Gastrocnemius medialis (tissue), 4 donors: ENCODE measurements around the gene EPM2A. TPM values are rescaled to one million over a fixed set of nuclear protein-coding genes. Genes with fewer than 3 reads are reported as not detected.
A peak's percentile ranks its signal among the peaks of the same experiment; 100 is the strongest.

Experiments
- ATAC-seq, 2 donors: fragments of 150-250 bp; one replicate each; pipeline ENCODE4 v1.9.1; 2016
- DNase-seq, 2 donors: peaks; one replicate each; pipeline ENCODE4 v3.0.0-alpha.2; 2019
- H3K27ac ChIP-seq, 4 donors: fragments of 200-600 bp; sonication (generic); 1 replicate in 1 of 4; 2 replicates in 3 of 4; pipeline ENCODE4 v1.5.1; 2016 to 2018; ENCODE audit warnings: mild to moderate bottlenecking in 2 of 4, moderate library complexity in 1 of 4
- H3K27me3 ChIP-seq, 3 donors: fragments of 200-600 bp; sonication (generic) in 2 of 3; 1 replicate in 1 of 3; 2 replicates in 2 of 3; pipeline versions ENCODE4 v1.5.1 to v1.6.0; 2016 to 2019; ENCODE audit warnings: mild to moderate bottlenecking in 1 of 3, moderate library complexity in 1 of 3
- H3K36me3 ChIP-seq, 2 donors: fragments of 200-600 bp; sonication (generic) in 1 of 2; one replicate each; pipeline ENCODE4 v1.5.1; 2017 to 2018
- H3K4me1 ChIP-seq, 2 donors: fragments of 200-600 bp; sonication (generic) in 1 of 2; one replicate each; pipeline ENCODE4 v1.5.1; 2016 to 2017; ENCODE audit warnings: mild to moderate bottlenecking in 2 of 2
- H3K4me3 ChIP-seq, 4 donors: fragments of 200-600 bp; sonication (generic) in 3 of 4; 1 replicate in 1 of 4; 2 replicates in 3 of 4; pipeline ENCODE4 v1.5.1; 2016 to 2019; ENCODE audit warnings: mild to moderate bottlenecking in 2 of 4
- H3K9me3 ChIP-seq, 3 donors: fragments of 200-600 bp; sonication (generic) in 2 of 3; 1 replicate in 1 of 3; 2 replicates in 2 of 3; pipeline ENCODE4 v1.5.1; 2016 to 2019
- POLR2A ChIP-seq, 2 donors: fragments of 450-650 bp; IDR thresholded peaks; one replicate each; pipeline ENCODE4 v1.6.1; 2017; ENCODE audit warnings: antibody characterized with exemption in 2 of 2, mild to moderate bottlenecking in 2 of 2, moderate library complexity in 2 of 2
- in situ Hi-C, 4 donors: fragments of 200-750 bp; cut with MboI; loops; one replicate each; pipeline versions ENCODE4 v1.15.0 to v1.8.0; 2017; ENCODE audit warnings: low sequenced_read_pairs in 4 of 4
- intact Hi-C: fragments of 100-400 bp; cut with DNase I; formaldehyde crosslinking; loops from one replicate; pipeline ENCODE4 v1.15.1; 2023; ENCODE audit warnings: low total_unique reads
- total RNA-seq, 4 donors: library from RNA; depleted of rRNA; stranded (reverse); fragments of >200 nt; gene quantifications; one replicate each; pipeline versions ENCODE4 v1.1.0 to v1.2.3, GENCODE V29; 2016
- TF ChIP-seq, protein P1 (sequence below), 5 experiments: fragments of 450-650 bp in 3 of 5; fragments of 200-600 bp in 2 of 5; sonication (generic) in 2 of 5; IDR thresholded peaks in 4 of 5; conservative IDR thresholded peaks in 1 of 5; 1 replicate in 4 of 5; 2 replicates in 1 of 5; pipeline ENCODE4 v1.5.1; 2016 to 2019; ENCODE audit warnings: antibody characterized with exemption in 5 of 5, mild to moderate bottlenecking in 3 of 5, moderate library complexity in 3 of 5

The EPM2A gene
- total RNA-seq, 4 donors from 2014 or later = 51.9 to 100.0 (median 68.2) TPM

DNA sequence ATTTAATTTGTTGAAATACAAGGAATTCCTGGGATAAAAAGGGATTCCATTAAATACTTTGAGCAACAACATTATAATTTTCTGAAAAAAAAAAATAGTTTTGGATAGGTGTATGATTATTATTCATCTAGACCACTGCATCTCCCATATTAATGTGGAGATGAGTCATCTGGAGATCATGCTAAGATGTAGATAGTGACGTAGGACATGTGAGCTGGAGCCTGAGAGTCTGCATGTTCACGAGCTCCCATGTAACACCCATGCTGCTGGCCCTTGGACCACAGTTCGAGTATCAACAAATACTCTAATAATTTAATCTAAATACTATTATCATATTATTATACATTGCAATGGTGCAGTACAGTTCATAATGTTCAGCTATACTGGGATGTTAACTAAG lies 91.6 kb downstream of the EPM2A start:
- in situ Hi-C loops = loop anchor here in 1 of 4 donors (25.0 kb wide), 1 partner anchor 1056 kb away; no protein-coding TSS in a partner anchor

DNA sequence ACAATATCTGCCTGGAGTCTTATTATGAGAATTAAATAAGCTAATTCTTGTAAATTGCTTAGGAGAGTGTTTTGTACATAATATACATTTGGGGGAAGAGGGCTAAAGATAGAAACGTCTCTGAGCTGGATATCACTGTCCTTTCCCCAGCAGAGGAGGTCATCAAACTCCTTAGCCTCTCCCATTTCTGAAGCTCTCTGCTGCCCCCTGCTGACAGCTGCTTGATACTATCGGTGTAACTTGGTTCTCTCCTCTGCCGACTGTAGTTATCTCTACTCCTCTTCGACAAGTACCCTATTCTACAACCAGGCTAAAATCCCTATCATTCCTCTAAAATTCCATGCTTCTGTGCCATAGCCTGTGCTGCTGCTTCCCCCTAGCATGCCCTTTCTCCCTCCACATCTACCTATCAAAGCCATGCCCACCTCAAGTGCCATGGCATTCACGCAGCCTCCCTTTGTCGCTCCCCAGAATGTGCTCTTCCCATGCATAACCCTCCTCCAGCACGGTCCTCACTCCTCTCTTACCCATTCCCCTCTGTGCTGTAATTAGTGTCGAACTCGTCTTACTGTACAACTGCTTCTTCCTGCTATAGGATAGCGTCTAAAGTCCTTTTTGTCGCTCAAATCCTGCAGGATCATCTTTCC lies 101.2 kb downstream of the EPM2A start:
- H3K9me3 ChIP-seq = no peaks in the 10 kb centered on the region
- DNase-seq = peak; percentile 58 to 67
- no peaks in the 10 kb centered on the region for H3K27me3 ChIP-seq
- H3K27ac ChIP-seq = no peak overlapping the region
- intact Hi-C loops (loop anchor here (2.0 kb wide), 1 partner anchor 1049 kb away; no protein-coding TSS in a partner anchor), in situ Hi-C loops (loop anchor here in 1 of 4 donors (25.0 kb wide), 1 partner anchor 1047 kb away; no protein-coding TSS in a partner anchor)
- no peak overlapping the region for H3K4me3 ChIP-seq
- H3K4me1 ChIP-seq = peaks cover 21 to 26% of the 10 kb centered on the region in 2 donors
- no peak for TF ChIP-seq POLR2A (IDR thresholded peaks at IDR 0.05)
- TF ChIP-seq, protein P1, sequence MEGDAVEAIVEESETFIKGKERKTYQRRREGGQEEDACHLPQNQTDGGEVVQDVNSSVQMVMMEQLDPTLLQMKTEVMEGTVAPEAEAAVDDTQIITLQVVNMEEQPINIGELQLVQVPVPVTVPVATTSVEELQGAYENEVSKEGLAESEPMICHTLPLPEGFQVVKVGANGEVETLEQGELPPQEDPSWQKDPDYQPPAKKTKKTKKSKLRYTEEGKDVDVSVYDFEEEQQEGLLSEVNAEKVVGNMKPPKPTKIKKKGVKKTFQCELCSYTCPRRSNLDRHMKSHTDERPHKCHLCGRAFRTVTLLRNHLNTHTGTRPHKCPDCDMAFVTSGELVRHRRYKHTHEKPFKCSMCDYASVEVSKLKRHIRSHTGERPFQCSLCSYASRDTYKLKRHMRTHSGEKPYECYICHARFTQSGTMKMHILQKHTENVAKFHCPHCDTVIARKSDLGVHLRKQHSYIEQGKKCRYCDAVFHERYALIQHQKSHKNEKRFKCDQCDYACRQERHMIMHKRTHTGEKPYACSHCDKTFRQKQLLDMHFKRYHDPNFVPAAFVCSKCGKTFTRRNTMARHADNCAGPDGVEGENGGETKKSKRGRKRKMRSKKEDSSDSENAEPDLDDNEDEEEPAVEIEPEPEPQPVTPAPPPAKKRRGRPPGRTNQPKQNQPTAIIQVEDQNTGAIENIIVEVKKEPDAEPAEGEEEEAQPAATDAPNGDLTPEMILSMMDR (IDR thresholded peaks at IDR 0.05 in 4 of 5, conservative IDR thresholded peaks at IDR 0.05 in 1 of 5) = peak; percentile 43 to 83 (median 78)
- peak; percentile 85 to 95 for ATAC-seq
- H3K36me3 ChIP-seq = no peaks in the 10 kb centered on the region

More for the DNA sequence above, 91.6 kb downstream of the EPM2A start:
- Histone ChIP-seq H3K9me3 (no peaks in the 10 kb centered on the region), H3K4me3 (no peak overlapping the region), H3K36me3 (no peaks in the 10 kb centered on the region), H3K4me1 (peaks cover 0 to 7% of the 10 kb centered on the region in 2 donors), H3K27ac (no peak overlapping the region), H3K27me3 (no peaks in the 10 kb centered on the region)
- intact Hi-C loops = no loop called here
- TF ChIP-seq POLR2A (IDR thresholded peaks at IDR 0.05) = no peak
- TF ChIP-seq, protein P1 (IDR thresholded peaks at IDR 0.05 in 4 of 5, conservative IDR thresholded peaks at IDR 0.05 in 1 of 5) = no peak
- ATAC-seq (no peak), DNase-seq (no peak)

DNA sequence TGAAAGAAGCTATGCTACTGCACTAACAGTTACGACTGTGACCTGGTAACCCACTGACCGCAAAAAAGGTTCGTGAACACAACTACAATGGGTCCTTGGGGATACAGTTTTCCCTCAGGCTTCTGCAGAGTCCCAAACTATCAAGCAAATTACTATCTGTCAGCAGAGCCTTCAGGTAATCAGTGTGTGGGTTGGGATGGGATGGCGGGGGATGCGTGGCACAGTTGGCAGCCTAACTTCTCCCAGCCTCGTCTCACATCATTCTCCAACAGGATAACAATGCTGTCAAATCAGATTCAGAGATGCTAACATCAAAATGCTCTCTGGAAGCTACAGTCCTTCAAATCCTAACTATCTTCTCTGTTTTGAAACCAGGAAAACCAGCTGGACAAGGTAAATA lies 102.3 kb downstream of the EPM2A start:
- no peaks in the 10 kb centered on the region for H3K9me3 ChIP-seq
- DNase-seq (no peak), ATAC-seq (no peak)
- in situ Hi-C loops (loop anchor here in 1 of 4 donors (25.0 kb wide), 1 partner anchor 1046 kb away; no protein-coding TSS in a partner anchor), intact Hi-C loops (no loop called here)
- H3K4me1 ChIP-seq = peaks cover 21 to 23% of the 10 kb centered on the region in 2 donors
- H3K36me3 ChIP-seq = no peaks in the 10 kb centered on the region
- no peak overlapping the region for H3K4me3 ChIP-seq
- no peak overlapping the region for H3K27ac ChIP-seq
- H3K27me3 ChIP-seq = no peaks in the 10 kb centered on the region
- TF ChIP-seq, protein P1 (IDR thresholded peaks at IDR 0.05 in 4 of 5, conservative IDR thresholded peaks at IDR 0.05 in 1 of 5) = no peak
- no peak for TF ChIP-seq POLR2A (IDR thresholded peaks at IDR 0.05)

DNA sequence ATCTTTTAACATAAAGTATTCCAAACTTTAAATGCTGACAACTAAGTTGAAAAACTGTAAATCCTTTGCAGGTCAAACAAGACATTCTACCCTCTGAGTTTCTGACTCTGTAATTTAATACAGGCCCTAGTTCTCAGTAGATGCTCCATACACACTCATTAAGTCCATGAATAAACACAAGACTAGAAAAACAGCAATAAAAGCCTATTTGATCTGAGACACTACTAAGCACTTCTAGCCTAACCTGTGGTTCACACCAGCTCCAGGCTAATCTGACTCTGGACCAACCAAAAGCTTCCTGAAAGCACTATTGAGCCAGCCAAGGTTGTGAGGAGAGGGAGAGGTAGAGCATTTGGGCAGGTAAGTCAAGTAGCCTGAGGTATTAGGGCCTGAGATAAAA lies 103.9 kb downstream of the EPM2A start:
- H3K27ac ChIP-seq = no peak overlapping the region
- DNase-seq (no peak), ATAC-seq (no peak)
- H3K4me1 ChIP-seq = peaks cover 21 to 23% of the 10 kb centered on the region in 2 donors
- peaks cover 0 to 13% of the 10 kb centered on the region in 2 donors for H3K36me3 ChIP-seq
- H3K27me3 ChIP-seq = no peaks in the 10 kb centered on the region
- intact Hi-C loops = no loop called here
- no peaks in the 10 kb centered on the region for H3K9me3 ChIP-seq
- in situ Hi-C loops = loop anchor here in 1 of 4 donors (25.0 kb wide), 1 partner anchor 1044 kb away; no protein-coding TSS in a partner anchor
- no peak overlapping the region for H3K4me3 ChIP-seq
- TF ChIP-seq, protein P1 (IDR thresholded peaks at IDR 0.05 in 4 of 5, conservative IDR thresholded peaks at IDR 0.05 in 1 of 5) = no peak
- no peak for TF ChIP-seq POLR2A (IDR thresholded peaks at IDR 0.05)
